NCI-H1930 (cell line): ENCODE results near the gene PDE6G.
"Not testable (repeated sequence)": the region's sequence is repeated elsewhere in the genome, so short reads cannot be mapped to it uniquely, and the experiment has no call there.

ENCODE experiments used
- DNase-seq, 2 experiments: peaks; one replicate each; lab custom pipeline; 2025; lab: John Stamatoyannopoulos, UW

PDE6G gene

GRCh38 chr17:81635431-81635830, 20.9 kb downstream of the PDE6G start:
- DNase-seq = no peak

- no peak for DNase-seq
Measured at GRCh38 chr17:81631482-81631881, 24.9 kb downstream of the PDE6G start.

- DNase-seq = no peak
Measured at GRCh38 chr17:81630274-81630673, 26.1 kb downstream of the PDE6G start.

- no peak for DNase-seq
Measured at GRCh38 chr17:81621494-81622130, 34.7 kb downstream of the PDE6G start.

- DNase-seq = not testable (repeated sequence)
Measured at GRCh38 chr17:81618307-81618706, 38.0 kb downstream of the PDE6G start.

GRCh38 chr17:81616877-81617276, 39.5 kb downstream of the PDE6G start:
- DNase-seq = no peak

GRCh38 chr17:81615401-81615930, 40.9 kb downstream of the PDE6G start:
- no peak for DNase-seq

- no peak for DNase-seq
Measured at GRCh38 chr17:81612172-81612970, 44.0 kb downstream of the PDE6G start.

GRCh38 chr17:81609541-81610311, 46.6 kb downstream of the PDE6G start:
- DNase-seq = no peak

- DNase-seq = no peak
Measured at GRCh38 chr17:81608605-81609004, 47.7 kb downstream of the PDE6G start.

GRCh38 chr17:81608082-81608481, 48.3 kb downstream of the PDE6G start:
- no peak for DNase-seq

GRCh38 chr17:81607431-81607830, 48.9 kb downstream of the PDE6G start:
- DNase-seq = no peak

- no peak for DNase-seq
Measured at GRCh38 chr17:81603846-81604610, 52.3 kb downstream of the PDE6G start.

- peak; percentile 11 to 50 for DNase-seq
Measured at GRCh38 chr17:81601525-81602120, 54.7 kb downstream of the PDE6G start.
